GM18502 (cell line): ENCODE data around the gene NFYC.
A peak's percentile ranks its signal among the peaks of the same experiment; 100 is the strongest.
"Not testable (repeated sequence)": the region's sequence is repeated elsewhere in the genome, so short reads cannot be mapped to it uniquely, and the experiment has no call there.

ENCODE experiments used
- ATAC-seq: cut with Tn5 transposase; IDR thresholded peaks from one replicate; pipeline ENCODE4 v1.9.1; 2021; ENCODE audit warnings: mild to moderate bottlenecking; ENCODE audit not compliant: unreplicated experiment, poor library complexity

NFYC gene

GRCh38 chr1:40664791-40665190 is 26.7 kb upstream of the NFYC start:
- no peak for ATAC-seq

- ATAC-seq: peak; percentile 81
Observed at GRCh38 chr1:40665335-40666171, 26.0 kb upstream of the NFYC start, which contains the start of gene RIMS3. Gene RIMS3, minus strand, starts transcription at chr1:40665682. Its CDS starts 23,757 bp downstream, at chr1:40641925.

- ATAC-seq: no peak
Observed at GRCh38 chr1:40668769-40669525, 22.6 kb upstream of the NFYC start.

- ATAC-seq: no peak
Observed at GRCh38 chr1:40673452-40673851, 18.1 kb upstream of the NFYC start.

GRCh38 chr1:40676501-40676900 is 15.0 kb upstream of the NFYC start:
- no peak for ATAC-seq

GRCh38 chr1:40679165-40679953 is 12.1 kb upstream of the NFYC start:
- no peak for ATAC-seq

GRCh38 chr1:40684669-40685068 is 6.8 kb upstream of the NFYC start:
- no peak for ATAC-seq

- no peak for ATAC-seq
Observed at GRCh38 chr1:40687059-40687458, 4.4 kb upstream of the NFYC start.

GRCh38 chr1:40687661-40688060 is 3.8 kb upstream of the NFYC start:
- ATAC-seq: no peak

GRCh38 chr1:40689737-40690136 is 1.8 kb upstream of the NFYC start:
- ATAC-seq: no peak

- ATAC-seq: no peak
Observed at GRCh38 chr1:40690771-40691537, 550 bp upstream of the NFYC start.

GRCh38 chr1:40692429-40692895 is 958 bp downstream of the NFYC start:
- peak; percentile 6 for ATAC-seq

- no peak for ATAC-seq
Observed at GRCh38 chr1:40693425-40693824, 1.9 kb downstream of the NFYC start.

- ATAC-seq: no peak
Observed at GRCh38 chr1:40694353-40694874, 2.9 kb downstream of the NFYC start.

- no peak for ATAC-seq
Observed at GRCh38 chr1:40696294-40696693, 4.8 kb downstream of the NFYC start.

GRCh38 chr1:40697436-40697835 is 5.9 kb downstream of the NFYC start:
- no peak for ATAC-seq

GRCh38 chr1:40699787-40700186 is 8.3 kb downstream of the NFYC start:
- ATAC-seq: peak; percentile 89

- ATAC-seq: no peak
Observed at GRCh38 chr1:40701684-40702083, 10.2 kb downstream of the NFYC start.

- not testable (repeated sequence) for ATAC-seq
Observed at GRCh38 chr1:40702810-40703209, 11.3 kb downstream of the NFYC start.

GRCh38 chr1:40703316-40703715 is 11.8 kb downstream of the NFYC start:
- no peak for ATAC-seq
